NCI-H1417 (cell line): Measurements from ENCODE around the gene PDE11A.
"Not testable (repeated sequence)": the region's sequence is repeated elsewhere in the genome, so short reads cannot be mapped to it uniquely, and the experiment has no call there.

Source experiments
- DNase-seq, 3 experiments: peaks; one replicate each; lab custom pipeline; 2025; lab: John Stamatoyannopoulos, UW

Gene PDE11A

GRCh38 chr2:178008636-178009289 is 63.8 kb downstream of the PDE11A start:
- DNase-seq: peak; percentile 52 to 91 (median 73)

DNA sequence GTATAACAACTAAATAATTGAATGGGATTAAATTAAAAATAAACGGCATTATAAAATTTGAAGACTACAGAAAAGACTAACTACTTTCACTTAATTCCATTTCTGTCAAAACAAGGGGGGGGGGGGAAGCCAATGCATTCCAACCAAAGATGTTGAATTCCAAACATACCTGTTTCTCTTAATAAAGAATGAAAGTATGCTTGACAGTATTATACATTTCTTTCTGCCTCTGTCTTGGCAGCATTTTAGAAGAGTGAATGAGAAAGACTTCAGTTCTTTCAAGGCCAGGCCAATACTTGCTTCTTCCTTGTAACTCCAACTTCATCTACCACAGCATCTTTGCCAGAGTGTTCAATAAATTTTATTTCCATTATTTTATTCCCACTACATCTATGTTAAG is 65.9 kb downstream of the PDE11A start:
- DNase-seq: no peak

- DNase-seq: no peak
Observed at GRCh38 chr2:178005756-178006155, 66.8 kb downstream of the PDE11A start.

- DNase-seq: no peak
Observed at GRCh38 chr2:178002038-178002437, 70.5 kb downstream of the PDE11A start.

GRCh38 chr2:177998996-177999395 is 73.6 kb downstream of the PDE11A start:
- DNase-seq: no peak

- DNase-seq: no peak
Observed at GRCh38 chr2:177998006-177998405, 74.6 kb downstream of the PDE11A start.

GRCh38 chr2:177992992-177993391 is 79.6 kb downstream of the PDE11A start:
- no peak for DNase-seq

DNA sequence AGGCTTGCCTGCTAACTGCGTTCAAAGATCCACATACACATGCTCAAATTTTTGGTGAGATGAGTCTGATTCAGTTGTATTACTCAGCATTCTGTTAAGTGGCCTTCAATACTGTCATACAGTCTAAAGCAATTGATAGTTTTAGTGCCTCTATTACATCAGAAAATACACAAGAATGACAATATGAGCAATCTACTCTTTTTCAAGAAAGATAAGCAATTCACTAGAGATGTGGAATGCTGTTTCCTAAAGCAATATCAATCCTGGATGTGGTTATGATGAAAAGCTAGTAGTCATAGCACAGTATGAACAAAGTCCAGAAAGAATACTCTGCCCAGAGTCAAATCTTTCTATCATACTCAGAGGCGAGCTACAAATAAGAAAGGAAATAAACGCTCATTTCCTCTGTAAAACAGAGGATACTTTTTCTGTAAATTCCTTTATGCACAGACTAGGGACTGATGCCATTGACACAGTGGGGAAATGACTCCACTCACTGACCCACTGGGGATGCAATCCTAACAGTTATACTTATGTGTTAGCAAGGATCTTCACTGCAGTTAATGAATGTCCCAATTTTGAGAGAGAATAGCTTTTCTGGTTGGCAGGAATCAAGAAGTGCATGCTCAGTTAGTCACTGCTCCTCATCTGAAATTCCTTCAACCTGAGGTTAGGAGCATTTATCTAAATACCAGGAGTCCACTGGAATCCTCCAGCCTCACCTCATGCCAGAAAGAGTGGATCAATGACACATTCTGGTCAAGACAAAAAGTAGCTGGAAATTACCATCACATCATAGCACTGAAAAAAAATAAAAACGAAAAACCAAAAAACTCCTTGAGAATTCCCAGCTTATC is 83.3 kb downstream of the PDE11A start:
- DNase-seq: no peak

DNA sequence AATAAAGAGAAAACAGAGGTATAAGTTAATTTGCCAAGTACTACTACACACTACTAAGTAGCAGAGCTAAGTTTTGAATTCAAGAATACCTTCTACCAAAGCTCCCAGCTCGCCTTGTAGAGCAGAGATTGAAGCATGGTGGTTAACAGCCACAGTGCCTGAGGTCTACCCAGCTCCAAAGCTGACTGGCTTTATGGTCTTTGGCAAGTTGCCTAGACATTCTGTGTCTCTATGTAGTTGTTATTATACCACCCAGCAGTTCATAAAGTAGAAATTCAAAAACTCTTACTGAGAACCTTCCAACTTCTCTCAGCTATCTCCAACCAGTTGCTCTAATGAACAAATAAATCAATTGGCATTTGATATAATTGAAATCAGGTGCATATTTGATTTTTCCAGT is 87.8 kb downstream of the PDE11A start:
- peak in 1 of 3 experiments; percentile 44 for DNase-seq

GRCh38 chr2:177983183-177983788 is 89.3 kb downstream of the PDE11A start:
- peak; percentile 38 to 77 (median 48) for DNase-seq

DNA sequence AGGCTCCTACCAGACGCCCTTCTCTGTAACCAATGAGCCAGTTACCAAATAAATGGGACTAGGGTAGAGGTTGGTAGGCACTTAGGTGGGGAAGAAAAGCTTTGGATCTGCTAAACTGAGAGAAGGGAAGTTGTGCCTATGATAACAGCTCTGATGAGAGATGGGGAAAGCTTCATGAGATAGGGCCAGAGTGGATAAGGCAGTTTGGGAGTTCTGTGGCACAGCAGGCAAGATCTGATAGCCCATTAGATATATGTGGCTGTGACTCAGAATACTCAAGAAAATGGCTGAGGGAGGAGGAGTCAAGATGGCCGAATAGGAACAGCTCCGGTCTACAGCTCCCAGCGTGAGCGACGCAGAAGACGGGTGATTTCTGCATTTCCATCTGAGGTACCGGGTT is 99.8 kb downstream of the PDE11A start:
- DNase-seq: peak in 2 of 3 experiments; percentile 28 to 67

- DNase-seq: no peak
Observed at GRCh38 chr2:177972123-177972522, 100.5 kb downstream of the PDE11A start.

GRCh38 chr2:177970670-177971454 is 101.7 kb downstream of the PDE11A start:
- DNase-seq: no peak

- no peak for DNase-seq
Observed at GRCh38 chr2:177964892-177965291, 107.7 kb downstream of the PDE11A start.

DNA sequence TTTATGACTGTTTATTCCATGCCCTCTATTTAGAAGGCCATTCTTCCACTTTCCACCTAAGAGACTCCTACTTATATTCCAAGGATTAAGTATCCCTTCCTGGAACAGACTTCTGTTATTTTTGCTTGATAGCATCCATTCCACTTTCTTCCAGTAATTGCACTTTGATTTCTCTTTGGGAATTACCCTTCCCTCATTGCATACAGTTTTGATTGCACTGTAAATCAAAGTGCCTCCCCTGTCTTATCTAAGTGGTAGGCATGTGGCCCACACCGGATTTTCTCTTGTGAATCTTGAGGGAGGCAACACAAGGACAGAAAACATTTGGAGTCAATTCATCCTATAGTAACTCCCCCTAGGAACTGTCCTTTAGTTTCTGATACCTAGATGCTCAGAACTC is 120.4 kb downstream of the PDE11A start:
- no peak for DNase-seq

DNA sequence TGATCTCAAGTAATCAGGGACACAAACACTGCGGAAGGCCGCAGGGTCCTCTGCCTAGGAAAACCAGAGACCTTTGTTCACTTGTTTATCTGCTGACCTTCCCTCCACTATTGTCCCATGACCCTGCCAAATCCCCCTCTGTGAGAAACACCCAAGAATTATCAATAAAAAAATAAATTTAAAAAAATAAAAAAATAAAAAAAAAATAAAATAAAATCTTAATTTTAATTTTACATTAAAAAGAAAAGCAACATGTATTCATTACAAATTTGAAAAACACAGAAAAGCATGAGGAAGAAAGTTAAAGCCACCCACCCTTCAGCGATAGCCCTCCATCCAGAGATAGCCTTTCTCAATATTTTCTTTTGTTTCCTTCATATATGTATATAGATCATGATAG is 125.0 kb downstream of the PDE11A start:
- DNase-seq: not testable (repeated sequence)

GRCh38 chr2:177944530-177944929 is 128.0 kb downstream of the PDE11A start:
- not testable (repeated sequence) for DNase-seq

- DNase-seq: no peak
Observed at GRCh38 chr2:177942731-177943130, 129.8 kb downstream of the PDE11A start.

- DNase-seq: no peak
Observed at GRCh38 chr2:177939211-177939610, 133.4 kb downstream of the PDE11A start.

DNA sequence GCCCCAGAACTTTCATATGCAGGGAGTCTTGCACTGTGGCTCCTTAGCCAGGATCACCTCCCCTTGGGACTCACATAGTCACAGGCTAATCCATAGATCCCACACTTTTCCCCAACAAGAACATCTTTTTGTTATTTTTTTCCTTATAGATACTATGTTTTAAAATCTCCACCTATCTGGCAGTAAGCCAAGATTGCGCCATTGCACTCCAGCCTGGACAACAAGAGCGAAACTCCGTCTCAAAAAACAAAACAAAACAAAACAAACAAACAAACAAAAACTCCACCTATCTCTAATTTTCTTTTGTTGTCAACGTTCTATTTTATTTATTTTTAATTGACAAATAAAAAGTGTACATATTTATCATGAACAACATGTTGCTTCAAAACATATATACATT is 141.7 kb downstream of the PDE11A start:
- no peak for DNase-seq

DNA sequence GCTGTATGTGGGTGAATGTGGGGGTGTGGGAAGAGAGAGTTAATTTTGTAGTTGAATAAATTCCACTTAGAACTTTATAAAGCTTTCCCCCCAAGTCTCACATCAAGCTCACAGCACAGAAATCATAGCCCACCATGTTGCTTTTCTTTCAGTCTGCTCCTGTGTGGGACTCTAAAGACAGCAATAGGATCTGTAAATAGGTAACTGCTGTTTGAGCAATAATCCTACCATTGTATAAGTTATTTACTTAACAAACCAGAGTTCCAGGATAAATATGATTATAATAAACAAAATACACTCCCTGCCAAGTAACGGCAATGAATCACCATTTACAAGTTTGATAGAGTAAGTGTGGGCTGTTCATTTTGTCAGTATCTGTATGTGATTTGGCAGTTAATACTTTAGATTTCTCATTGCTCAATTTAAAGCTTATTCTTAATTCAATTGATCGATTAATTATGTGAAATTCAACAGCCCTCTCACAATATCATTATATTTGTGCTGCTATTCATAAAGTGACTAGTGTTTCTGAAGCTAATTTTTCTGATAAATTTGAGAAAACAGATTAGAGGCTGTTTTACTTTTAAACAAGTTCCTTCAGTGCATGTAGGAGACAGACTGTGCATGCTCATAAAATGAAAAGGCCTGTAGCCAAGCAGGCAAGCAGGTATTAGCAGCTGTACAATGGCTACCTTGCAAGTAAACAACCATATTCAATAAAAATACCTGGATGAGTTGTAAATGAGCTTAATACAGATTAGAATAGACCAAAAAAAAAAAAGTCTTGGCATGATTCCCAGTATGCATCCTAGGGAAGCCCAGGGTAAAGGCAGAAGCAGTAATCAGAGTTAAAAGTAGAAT is 142.7 kb downstream of the PDE11A start:
- peak in 1 of 3 experiments; percentile 46 for DNase-seq
